MCF 10A (cell line): ENCODE data around the gene PCDHGA11. TPM values are rescaled to one million over a fixed set of nuclear protein-coding genes. Genes with fewer than 3 reads are reported as not detected.

Source experiments
- Bru-seq: library from RNA; stranded (reverse); fragments of 400-500 nt; gene quantifications from one replicate; lab custom pipeline; 2021; lab: Mats Ljungman, UMichigan
- BruChase-seq, 2 experiments: library from RNA; stranded (reverse); fragments of 400-500 nt; gene quantifications; one replicate each; lab custom pipeline; 2021; lab: Mats Ljungman, UMichigan
- BruUV-seq: library from RNA; stranded (reverse); fragments of 400-500 nt; replicated peaks from 2 replicates; lab custom pipeline; 2021; lab: Mats Ljungman, UMichigan
- CTCF ChIA-PET: fragments of 300-600 bp; sonication (Branson Sonifier 250); formaldehyde crosslinking; extraction: SDS; loops from one replicate; lab custom pipeline; 2021; ENCODE audit warnings: antibody characterized with exemption, inconsistent platforms; lab: Yijun Ruan, JAX
- POLR2A ChIA-PET: fragments of 300-600, 350-650 bp; sonication (Branson Sonifier 250); formaldehyde crosslinking; extraction: SDS; loops from one replicate; lab custom pipeline; 2020; ENCODE audit warnings: antibody characterized with exemption, inconsistent platforms; lab: Yijun Ruan, JAX
- DNase-seq: peaks from one replicate; pipeline ENCODE4 v3.0.0-alpha.2; 2018; ENCODE audit not compliant: unreplicated experiment
- H3K27ac Mint-ChIP-seq: one replicate; pipeline ENCODE4 v1.8.0; 2022; ENCODE audit warnings: mild to moderate bottlenecking, low read depth, mixed read lengths; ENCODE audit not compliant: unreplicated experiment
- H3K27me3 Mint-ChIP-seq: one replicate; pipeline ENCODE4 v1.8.0; 2022; ENCODE audit warnings: mixed read lengths; ENCODE audit not compliant: insufficient read depth, unreplicated experiment
- H3K36me3 Mint-ChIP-seq: one replicate; pipeline ENCODE4 v1.8.0; 2022; ENCODE audit warnings: mild to moderate bottlenecking, moderate library complexity, mixed read lengths; ENCODE audit not compliant: insufficient read depth, unreplicated experiment
- H3K4me1 Mint-ChIP-seq: one replicate; pipeline ENCODE4 v1.8.0; 2022; ENCODE audit warnings: mixed read lengths; ENCODE audit not compliant: insufficient read depth, unreplicated experiment
- H3K4me3 Mint-ChIP-seq: one replicate; pipeline ENCODE4 v1.8.0; 2022; ENCODE audit warnings: mild to moderate bottlenecking, moderate library complexity, mixed read lengths; ENCODE audit not compliant: unreplicated experiment
- H3K9me3 Mint-ChIP-seq: one replicate; pipeline ENCODE4 v1.8.0; 2022; ENCODE audit warnings: mixed read lengths; ENCODE audit not compliant: unreplicated experiment
- intact Hi-C: fragments of 100-400 bp; cut with micrococcal nuclease; formaldehyde crosslinking; loops from 2 replicates; pipeline ENCODE4 v1.14.1; 2022
- long read RNA-seq: library from polyadenylated mRNA; stranded (forward); transcript quantifications from one replicate; pipeline ENCODE4 v2.0.0, GENCODE V29; 2022
- total RNA-seq: library from RNA; stranded (reverse); gene quantifications from 2 replicates; pipeline ENCODE4 v1.2.3, GENCODE V29; 2022
- TF ChIP-seq, protein P1 (sequence below): fragments of 200-600 bp; IDR thresholded peaks from one replicate; pipeline ENCODE4 v1.8.0; 2022; ENCODE audit warnings: antibody characterized with exemption, mild to moderate bottlenecking; ENCODE audit not compliant: unreplicated experiment

The PCDHGA11 gene
- 0.30 and 0.76 TPM in 2 replicates for total RNA-seq
- percentile 51 among the genes with signal in this experiment for Bru-seq, nascent RNA
- BruChase-seq, experiment 1, labeled RNA remaining after a 6-hour chase, result percentile 67 among the genes with signal in this experiment
- BruChase-seq, experiment 2, labeled RNA remaining after a 2-hour chase, result percentile 61 among the genes with signal in this experiment
- long read RNA-seq, result 0 reads

- H3K36me3 Mint-ChIP-seq, result no peaks in the 10 kb centered on the region
- ChIA-PET CTCF (interaction anchor here (0.5 to 2.6 kb wide), 10 partner anchors 9 to 236 kb away, joined by 3 to 9 read pairs (median 4); partner anchors contain the start of genes PCDHGA12 and PCDHGC3), POLR2A (no interaction called here)
- no peak within 1 kb of the TSS for H3K27ac Mint-ChIP-seq
- H3K9me3 Mint-ChIP-seq, result peaks cover 29% of the 10 kb centered on the region
- H3K27me3 Mint-ChIP-seq, result no peaks in the 10 kb centered on the region
- TF ChIP-seq, protein P1, sequence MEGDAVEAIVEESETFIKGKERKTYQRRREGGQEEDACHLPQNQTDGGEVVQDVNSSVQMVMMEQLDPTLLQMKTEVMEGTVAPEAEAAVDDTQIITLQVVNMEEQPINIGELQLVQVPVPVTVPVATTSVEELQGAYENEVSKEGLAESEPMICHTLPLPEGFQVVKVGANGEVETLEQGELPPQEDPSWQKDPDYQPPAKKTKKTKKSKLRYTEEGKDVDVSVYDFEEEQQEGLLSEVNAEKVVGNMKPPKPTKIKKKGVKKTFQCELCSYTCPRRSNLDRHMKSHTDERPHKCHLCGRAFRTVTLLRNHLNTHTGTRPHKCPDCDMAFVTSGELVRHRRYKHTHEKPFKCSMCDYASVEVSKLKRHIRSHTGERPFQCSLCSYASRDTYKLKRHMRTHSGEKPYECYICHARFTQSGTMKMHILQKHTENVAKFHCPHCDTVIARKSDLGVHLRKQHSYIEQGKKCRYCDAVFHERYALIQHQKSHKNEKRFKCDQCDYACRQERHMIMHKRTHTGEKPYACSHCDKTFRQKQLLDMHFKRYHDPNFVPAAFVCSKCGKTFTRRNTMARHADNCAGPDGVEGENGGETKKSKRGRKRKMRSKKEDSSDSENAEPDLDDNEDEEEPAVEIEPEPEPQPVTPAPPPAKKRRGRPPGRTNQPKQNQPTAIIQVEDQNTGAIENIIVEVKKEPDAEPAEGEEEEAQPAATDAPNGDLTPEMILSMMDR, result peak; percentile 18
- no TSS peak for BruUV-seq
- H3K4me1 Mint-ChIP-seq, result no peaks in the 10 kb centered on the region
- peak; percentile 33 for DNase-seq
- intact Hi-C loops, result no loop called here
- no peak within 1 kb of the TSS for H3K4me3 Mint-ChIP-seq
Observed at GRCh38 chr5:141420855-141421488, at the start of gene PCDHGA11. TSS of gene PCDHGA11 (plus strand) at chr5:141421051. CDS start at chr5:141421228, 177 bp downstream.

DNA sequence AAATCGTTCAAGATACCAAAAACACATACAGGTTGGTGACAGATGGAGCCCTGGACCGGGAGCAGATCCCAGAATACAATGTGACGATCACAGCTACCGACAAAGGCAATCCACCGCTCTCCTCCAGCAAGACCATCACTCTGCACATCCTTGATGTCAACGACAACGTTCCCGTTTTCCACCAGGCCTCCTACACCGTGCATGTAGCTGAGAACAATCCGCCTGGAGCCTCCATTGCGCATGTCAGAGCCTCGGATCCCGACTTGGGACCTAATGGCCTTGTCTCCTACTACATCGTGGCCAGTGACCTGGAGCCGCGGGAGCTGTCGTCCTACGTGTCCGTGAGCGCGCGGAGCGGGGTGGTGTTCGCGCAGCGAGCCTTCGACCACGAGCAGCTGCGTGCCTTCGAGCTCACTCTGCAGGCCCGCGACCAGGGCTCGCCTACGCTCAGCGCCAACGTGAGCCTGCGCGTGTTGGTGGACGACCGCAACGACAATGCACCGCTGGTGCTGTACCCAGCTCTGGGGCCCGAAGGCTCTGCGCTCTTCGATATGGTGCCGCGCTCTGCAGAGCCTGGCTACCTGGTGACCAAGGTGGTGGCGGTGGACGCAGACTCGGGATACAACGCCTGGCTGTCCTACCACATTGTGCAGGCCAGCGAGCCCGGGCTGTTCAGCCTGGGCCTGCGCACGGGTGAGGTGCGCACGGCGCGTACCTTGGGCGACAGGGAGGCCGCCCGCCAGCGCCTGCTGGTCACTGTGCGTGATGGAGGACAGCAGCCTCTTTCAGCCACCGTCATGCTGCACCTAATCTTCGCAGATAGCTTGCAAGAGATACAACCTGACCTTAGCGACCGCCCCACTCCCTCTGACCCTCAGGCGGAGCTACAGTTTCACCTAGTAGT is 49.0 kb upstream of the PCDHGA11 start:
- H3K27ac Mint-ChIP-seq, result no peak overlapping the region
- no peaks in the 10 kb centered on the region for H3K27me3 Mint-ChIP-seq
- no peaks in the 10 kb centered on the region for H3K36me3 Mint-ChIP-seq
- TF ChIP-seq, protein P1, result no peak
- no peak overlapping the region for H3K4me3 Mint-ChIP-seq
- no TSS peak for BruUV-seq
- H3K4me1 Mint-ChIP-seq, result no peaks in the 10 kb centered on the region
- intact Hi-C loops, result loop anchor here (2.0 kb wide), 1 partner anchor 189 kb away; no protein-coding TSS in a partner anchor
- ChIA-PET CTCF (interaction anchor here (0.6 to 2.7 kb wide), 6 partner anchors 8 to 192 kb away, joined by 3 to 13 read pairs (median 4); no protein-coding TSS in a partner anchor), POLR2A (no interaction called here)
- DNase-seq, result no peak
- H3K9me3 Mint-ChIP-seq, result peaks cover 21% of the 10 kb centered on the region

GRCh38 chr5:141373673-141374317 is 47.1 kb upstream of the PCDHGA11 start, which contains the start of gene PCDHGA6:
TSS of gene PCDHGA6 (plus strand) at chr5:141373891. CDS start at chr5:141374084, 193 bp downstream.
- CTCF ChIA-PET, result interaction anchor here (0.7 to 2.0 kb wide), 5 partner anchors 151 to 199 kb away, joined by 3 to 6 read pairs (median 4); no protein-coding TSS in a partner anchor
- Mint-ChIP-seq H3K4me1 (no peaks in the 10 kb centered on the region), H3K36me3 (no peaks in the 10 kb centered on the region), H3K9me3 (peaks cover 21% of the 10 kb centered on the region), H3K27ac (no peak within 1 kb of the TSS), H3K4me3 (no peak within 1 kb of the TSS), H3K27me3 (no peaks in the 10 kb centered on the region)
- intact Hi-C loops, result no loop called here
- POLR2A ChIA-PET, result no interaction called here
- peak; percentile 17 for DNase-seq
- TF ChIP-seq, protein P1, result peak; percentile 27
- BruUV-seq, result no TSS peak
